Fibroblast of gingiva (primary cell): Measurements from ENCODE around the gene NLRP3.
"Not testable (repeated sequence)": the region's sequence is repeated elsewhere in the genome, so short reads cannot be mapped to it uniquely, and the experiment has no call there.

Experiments used
- DNase-seq: peaks from one replicate; pipeline ENCODE4 v3.0.0-alpha.2; 2011; ENCODE audit warnings: low read depth

NLRP3 gene

DNA sequence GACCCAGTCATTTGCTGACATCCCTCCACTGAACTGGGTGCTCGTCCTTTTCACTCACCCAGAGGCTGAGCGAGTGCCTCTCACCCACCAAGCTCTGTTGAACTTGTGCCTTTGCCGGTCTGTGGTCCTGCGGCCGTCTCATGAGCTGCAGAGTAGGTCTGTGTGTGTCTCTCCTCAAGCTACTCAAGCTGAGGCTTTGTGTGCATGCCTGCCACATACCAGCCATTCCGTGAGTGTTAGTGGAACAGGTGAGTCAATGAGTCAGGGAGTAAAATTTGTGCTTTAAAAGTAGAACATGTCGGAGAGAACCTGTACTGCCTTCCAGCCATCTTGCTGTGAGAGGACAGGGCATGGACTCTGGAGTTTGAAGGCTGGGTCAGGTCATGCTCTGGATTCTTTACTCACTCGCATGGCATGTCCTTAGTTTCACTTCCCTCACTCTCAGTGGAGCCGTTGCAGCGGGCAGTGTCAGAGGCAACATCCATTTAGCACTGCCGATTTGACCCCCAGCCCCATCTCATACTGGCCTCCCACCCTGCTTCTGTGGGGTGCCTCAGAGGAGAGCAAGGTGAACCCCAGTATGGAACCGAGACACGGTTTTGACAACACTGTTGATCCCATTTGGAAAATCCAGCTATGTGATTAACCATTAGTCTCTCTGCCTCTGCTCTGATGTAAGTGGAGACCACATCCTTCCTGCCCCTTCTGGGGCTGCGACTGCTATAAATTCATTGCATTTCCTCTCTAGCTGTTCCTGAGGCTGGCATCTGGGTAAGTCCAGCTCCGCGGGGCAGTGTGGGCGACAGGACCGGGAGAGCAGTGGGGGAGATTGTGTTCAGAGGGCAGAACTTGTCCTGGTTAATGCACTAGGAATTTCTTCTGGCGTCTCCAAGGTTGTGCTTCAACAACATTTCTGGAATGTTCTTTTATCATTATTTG lies at the start of gene NLRP3:
Gene NLRP3, plus strand, starts transcription at position 751 of the 939 bp plus-strand sequence. CDS start 2,628 bp downstream, outside the sequence.
- DNase-seq: no peak

DNA sequence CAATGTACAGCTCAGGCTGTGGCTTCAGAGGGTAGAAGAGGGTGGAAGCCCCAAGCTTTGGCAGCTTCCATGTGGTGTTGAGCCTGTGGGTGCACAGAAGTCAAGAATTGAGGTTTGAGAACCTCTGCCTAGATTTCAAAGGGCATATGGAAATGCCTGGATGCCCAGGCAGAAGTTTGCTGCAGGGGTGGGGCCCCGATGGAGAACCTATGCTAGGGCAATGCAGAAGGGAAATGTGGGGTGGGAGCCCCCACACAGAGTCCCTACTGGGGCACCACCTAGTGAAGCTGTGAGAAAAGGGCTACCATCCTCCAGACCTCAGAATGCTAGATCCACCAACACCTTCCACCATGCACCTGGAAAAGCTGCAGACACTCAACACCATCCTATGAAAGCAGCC lies 49.6 kb upstream of the NLRP3 start:
- not testable (repeated sequence) for DNase-seq

DNA sequence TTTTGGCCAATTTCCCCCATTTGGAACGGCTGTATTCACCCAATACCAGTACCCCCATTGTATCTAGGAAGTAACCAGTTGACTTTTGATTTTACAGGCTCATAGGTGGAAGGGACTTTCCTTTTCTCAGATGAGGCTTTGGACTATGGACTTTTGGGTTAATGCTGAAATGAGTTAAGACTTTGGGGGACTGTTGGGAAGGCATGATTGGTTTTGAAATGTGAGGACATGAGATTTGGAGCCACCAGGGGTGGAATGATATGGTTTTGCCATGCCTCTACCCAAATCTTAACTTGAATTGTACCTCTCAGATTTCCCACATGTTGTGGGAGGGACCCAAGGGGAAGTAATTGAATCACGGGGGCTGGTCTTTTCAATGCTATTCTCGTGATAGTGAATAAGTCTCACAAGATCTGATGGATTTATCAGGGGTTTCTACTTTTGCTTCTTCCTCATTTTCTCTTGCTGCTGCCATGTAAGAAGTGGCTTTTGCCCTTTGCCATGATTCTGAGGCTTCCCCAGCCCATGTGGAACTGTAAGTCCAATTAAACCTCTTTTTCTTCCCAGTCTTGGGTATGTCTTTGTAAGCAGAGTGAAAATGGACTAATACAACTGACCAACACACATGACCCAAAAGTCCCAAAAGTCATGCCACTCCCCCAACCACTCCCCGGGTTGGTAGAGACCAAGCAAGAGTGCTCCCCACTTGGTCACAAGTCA lies 48.9 kb upstream of the NLRP3 start:
- DNase-seq: no peak

DNA sequence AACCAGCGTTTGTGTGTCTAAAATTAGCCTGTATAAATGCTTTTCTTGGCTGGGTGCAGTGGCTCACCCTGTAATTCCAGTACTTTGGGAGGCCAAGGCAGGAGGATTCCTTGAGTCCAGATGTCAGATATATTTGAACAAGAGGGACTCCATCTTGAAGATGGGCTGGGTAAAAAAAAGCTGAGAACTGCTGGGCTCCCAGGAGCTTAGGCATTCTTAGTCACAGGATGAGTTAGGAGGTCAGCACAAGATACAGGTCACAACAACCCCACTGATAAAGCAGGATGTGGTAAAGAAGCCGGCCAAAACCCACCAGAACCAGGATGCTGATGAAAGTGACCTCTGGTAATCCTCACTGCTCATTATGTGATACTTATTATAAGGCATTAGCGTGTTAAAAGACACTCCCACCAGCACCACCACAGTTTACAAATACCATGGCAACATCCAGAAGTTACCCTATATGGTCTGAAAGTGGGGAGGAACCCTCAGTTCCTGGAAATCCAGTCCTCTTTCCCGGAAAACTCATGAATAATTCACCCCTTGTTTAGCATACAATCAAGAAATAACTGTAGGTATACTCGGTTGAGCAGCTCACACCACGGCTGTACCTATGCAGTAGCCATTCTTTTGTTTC lies 48.1 kb upstream of the NLRP3 start:
- no peak for DNase-seq

DNA sequence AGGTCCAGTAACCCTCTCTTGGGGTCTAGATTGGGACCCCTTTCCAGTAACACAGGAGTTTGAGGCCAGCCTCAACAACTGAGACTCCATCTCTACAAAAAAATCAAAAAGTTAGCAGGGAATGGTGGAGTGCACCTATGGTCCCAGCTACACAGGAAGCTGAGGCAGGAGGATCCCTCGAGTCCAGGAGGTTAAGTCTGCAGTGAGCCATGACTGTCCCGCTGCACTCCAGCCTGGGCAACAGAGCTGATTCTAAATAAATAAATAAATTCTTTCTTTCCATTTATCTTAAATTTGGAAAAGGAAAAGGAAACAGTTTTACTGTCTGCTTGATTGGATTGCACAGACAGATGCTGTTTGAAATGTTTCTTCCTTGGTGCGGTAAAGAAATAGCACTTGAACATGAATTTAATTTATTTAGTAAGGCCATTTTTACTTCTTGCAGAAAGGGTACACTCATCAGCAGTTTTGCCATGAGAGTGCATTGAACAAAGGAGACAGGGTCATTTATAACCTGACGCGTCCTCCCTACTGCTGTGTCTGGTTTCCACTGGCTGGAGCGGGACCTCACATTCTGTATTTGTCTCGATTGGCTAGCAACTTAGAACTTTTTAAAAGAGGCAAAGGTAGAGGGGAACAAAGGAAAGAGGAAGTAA lies 47.4 kb upstream of the NLRP3 start:
- DNase-seq: no peak

DNA sequence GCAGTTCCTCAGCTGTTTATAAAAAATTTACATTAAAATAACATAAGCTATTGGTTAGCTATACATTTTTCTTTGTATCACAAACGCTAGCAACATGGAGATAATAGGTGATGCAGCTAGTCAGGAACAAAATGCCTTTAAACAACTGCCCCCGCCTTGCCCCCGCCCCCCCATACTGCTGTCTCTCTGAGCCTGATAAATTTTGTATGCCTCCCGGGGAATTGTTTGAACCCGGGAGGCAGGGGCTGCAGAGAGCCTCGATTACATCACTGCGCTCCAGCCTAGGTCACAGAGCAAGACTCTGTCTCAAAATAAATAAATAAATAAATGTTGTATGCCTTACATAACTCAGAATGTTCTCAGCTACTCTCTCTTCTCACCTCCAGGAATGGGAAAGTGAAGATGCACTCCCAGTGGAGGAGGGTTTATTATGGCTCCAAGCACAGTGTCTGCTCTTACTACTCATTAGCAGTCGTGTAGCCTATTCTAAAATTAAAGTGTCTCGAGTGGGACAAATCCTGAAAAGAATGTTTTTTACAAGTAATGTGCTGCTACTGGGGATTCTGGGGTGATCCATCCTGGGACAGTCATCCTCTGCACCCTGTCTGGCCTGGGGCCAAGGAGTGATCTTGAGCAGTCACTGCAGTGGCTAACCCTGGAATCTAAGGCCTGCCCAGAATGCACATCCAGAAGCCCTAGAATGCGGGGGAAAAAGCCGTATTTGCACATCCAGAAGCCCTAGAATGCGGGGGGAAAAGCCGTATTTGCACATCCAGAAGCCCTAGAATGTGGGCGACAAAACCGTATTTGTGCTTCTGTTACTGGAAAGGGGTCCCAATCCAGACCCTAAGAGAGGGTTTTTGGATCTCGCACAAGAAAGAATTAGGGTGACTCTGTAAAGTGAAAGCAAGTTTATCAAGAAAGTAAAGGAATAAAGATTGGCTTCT lies 44.9 kb upstream of the NLRP3 start:
- DNase-seq: no peak

DNA sequence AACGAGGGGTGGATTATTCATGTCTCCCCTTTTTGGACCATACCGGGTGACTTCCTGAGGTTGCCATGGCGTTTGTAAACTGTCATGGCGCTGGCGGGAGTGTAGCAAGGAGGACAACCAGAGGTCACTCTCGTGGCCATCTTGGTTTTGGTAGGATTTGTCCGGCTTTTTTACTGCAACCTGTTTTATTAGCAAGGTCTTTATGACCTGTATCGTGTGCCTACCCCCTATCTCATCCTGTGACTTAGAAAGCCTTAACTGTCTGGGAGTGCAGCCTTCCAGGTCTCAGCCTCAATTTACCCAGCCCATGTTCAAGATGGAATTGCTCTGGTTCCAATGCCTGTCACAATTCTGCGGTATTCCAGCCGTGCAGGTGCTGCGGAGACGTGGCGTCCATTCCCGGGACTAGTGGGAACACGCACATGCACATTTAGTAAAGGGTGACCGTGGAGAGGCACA lies 44.1 kb upstream of the NLRP3 start:
- no peak for DNase-seq

DNA sequence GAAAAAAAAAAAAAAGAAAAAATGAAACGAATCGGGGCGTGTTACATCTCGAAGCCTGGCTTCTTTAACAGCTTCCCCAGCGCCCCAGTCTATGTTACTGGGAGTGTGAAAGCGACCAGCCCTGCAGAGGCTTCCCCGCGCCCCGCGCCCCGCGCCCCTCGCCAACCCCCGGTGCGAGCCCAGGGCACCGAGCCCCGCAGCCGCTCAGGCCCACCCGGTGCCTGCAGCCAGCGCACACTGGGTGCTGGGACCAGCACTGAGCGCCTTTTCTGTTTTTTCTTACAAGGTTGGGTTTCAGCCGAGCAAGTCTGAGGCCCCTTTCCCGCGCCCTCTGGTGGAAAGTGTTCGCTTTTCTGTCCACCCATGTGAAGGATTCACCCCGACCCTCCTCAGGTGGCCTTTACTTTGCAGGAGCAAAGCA lies 42.2 kb upstream of the NLRP3 start:
- peak; percentile 14 for DNase-seq

DNA sequence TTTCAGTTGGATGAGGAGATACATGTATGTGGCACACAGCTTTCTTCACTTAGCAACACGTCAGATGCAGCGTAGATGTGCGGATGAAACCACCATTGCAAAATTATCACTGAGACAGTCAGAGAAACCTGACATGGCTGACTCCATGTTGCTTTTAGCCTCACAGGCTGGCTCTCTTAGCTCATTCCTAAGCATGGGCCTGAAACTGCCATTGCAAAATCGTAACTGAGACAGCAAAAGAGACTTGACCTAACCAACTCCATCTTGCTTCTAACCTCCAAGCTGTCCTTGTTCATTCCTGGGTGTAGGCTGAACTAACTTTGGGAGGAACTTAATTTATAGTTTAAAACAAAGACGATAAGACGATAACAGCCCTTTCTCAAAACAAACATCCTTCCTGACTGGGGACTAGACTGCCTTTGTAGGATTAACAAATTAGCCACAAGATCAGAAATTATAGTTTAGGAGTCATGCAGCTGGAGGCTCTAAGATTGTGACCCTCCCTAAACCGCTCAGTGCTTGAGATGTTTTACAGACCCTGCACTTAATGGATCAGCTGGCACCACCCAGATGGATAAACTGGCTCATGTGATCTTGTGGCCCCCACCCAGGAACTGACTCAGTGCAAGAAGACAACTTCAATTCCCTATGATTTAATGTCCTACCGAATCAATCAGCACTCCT lies 41.2 kb upstream of the NLRP3 start:
- not testable (repeated sequence) for DNase-seq

DNA sequence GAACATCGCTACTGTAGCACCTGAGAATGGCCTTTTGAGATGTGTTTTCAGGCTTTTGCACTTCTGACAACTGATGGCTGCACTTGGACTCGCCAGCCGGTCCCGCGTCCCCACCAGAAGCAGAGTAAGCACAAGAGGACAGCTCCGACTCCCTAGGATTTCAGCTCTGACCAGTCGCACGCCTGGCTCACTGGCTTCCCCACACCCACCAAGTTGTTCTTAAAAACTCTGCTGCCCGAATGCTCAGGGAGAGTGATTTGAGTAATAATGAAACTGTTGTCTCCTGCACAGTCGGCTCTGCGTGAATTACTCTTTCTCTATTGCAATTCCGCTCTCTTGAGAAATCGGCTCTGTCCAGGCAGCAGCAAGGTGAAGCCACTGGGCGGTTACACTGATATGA lies 40.2 kb upstream of the NLRP3 start:
- DNase-seq: no peak

DNA sequence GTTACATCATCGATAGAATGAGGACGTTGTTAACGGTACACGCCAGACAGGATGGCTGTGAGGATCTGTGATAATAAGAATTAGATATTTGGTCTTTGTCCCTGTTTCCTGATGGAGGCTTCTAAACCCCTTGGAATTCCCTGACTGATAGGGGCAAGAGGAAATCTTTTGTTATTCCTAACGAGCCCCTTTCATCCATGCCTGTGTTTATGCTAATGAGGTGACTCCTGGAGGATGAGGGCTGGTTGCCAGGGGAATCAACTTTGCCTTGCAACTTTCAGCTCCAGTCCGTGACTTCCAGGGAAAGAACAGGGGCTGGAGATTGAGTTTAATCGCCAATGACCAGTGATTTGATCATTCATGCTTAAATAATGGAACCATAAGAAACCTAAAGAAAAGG lies 39.3 kb upstream of the NLRP3 start:
- no peak for DNase-seq

DNA sequence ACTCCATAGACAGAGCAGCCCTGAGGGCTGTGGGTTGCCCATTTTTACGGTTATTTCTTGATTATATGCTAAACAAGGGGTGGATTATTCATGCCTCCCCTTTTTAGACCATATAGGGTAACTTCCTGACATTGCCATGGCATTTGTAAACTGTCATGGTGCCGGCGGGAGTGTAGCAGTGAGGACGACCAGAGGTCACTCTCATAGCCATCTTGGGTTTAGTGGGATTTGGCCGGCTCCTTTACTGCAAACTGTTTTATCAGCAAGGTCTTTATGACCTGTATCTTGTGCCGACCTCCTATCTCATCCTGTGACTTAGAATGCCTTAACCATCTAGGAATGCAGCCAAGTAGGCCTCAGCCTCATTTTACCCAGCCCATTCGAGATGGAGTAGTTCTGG lies 38.3 kb upstream of the NLRP3 start:
- DNase-seq: not testable (repeated sequence)

DNA sequence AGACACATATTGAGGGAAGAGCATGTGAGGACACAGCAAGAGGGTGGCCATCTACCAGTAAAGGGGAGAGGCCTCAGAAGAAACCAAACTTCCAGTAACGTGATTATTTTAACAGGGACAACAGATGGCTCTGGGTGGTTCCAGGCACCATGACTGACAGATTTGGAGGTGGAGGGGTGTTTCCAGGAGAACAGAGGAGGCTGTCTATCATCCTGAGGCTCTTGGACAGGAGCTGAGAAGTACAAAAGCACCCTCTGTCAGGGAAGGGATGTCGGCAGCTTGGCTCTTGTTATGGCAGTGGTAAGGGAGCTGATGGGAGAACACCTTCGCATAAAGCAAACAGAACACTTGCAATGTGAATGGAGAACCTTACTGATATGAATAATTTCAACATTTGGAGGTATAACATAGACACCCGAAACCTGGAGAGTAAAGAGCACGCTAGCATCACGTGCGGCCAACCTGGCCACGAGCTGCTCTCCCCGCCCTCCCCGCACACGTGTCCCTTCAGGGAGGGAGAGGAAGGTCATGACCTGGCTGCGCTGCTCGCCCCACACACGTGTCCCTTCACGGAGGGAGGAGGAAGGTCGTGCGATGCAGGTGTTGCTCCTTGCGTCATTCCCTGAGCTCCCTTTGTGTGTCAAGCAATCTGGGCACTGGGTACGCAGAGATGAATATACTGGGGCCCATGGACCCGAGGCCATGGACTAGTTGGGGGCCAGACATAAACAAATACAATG lies 37.5 kb upstream of the NLRP3 start:
- no peak for DNase-seq

DNA sequence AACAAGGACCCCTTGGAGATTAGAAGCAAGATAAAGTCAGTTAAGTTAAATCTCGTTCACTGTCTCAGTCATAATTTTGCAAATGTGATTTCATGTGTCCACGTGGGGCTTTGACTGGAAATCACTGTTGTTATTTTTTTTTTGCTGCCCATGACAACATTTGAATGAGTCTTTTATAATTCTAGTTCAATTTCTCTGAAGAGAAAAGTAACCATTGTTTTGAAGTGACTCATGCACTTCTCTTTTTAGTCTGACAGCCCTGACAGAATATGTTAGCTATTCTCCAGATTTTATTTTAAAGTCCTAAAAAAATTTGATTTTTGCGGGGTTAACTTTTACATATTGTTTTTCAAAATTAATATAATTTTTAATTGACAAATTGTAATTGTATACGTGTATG lies 30.7 kb upstream of the NLRP3 start:
- no peak for DNase-seq

DNA sequence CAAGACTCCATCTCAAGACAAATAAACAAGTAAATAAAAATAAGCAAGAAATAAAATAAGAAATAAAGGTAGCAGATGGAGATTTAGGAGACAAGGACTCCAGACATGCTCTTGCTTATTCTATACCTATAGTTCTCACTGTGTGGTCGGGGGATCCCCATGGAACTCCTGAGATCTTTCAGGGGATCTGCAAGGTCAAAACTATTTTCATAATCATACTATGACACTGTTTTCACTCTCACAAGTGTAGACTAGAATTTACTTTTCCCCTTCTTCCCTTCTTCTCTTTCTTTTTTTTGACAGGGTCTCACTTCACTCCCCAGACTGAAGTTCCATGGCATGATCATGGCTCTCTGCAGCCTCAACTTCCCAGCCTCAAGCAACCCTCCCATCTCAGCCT lies 29.8 kb upstream of the NLRP3 start:
- no peak for DNase-seq

DNA sequence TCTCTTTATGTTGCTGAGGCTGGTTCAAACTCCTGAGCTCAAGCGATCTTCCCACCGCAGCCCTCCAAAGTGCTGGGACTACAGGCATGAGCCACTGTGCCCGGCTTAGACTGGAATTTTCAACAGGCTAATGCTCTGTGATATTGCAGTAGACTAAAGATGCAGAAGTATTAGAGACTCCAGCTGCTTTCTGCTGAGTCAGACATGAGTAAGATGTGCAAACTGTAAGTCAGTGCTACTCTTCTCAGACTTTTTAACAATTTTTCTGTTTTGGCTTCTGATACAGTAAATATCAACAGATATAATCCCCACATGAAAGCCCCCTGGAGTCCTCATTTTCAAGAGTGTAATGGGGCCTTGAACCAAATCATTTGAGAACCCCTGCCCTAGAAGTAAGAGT lies 29.3 kb upstream of the NLRP3 start:
- peak; percentile 6 for DNase-seq

DNA sequence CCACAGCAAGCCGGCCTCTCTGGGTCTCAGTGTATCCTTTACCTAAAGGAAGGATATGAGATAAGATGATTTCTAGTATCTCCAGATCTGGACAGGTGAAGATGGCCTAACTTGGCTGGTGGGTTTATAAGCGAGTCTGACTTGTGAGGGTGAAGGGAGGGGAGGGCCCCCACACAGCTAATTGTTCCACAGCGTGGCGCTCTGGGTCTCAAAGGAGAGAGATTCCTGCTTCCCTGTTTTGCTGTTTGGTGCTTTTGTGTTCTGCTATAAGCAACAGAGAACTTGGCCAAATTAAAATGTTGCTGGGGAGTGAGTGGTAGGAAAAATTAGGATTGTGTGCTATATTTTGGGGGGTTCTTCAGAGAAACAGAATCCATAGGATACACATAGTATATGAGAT lies 28.9 kb upstream of the NLRP3 start:
- no peak for DNase-seq

DNA sequence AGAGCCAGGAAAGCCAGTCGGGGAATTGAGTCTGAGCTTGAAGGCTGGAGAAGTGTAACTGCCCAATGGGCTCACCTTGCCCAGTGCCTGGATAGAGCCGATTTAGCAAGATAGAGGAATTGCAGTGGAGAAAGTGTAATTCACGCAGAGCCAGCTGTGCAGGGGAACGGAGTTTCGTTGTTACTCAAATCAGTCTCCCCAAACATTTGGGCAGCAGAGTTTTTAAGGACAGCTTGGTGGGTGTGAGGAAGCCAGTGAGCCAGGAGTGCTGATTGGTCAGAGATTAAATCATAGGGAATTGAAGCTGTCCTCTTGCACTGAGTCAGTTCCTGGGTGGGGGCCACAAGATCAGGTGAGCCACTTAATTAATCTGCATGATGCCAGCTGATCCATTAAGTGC lies 28.4 kb upstream of the NLRP3 start:
- DNase-seq: no peak

DNA sequence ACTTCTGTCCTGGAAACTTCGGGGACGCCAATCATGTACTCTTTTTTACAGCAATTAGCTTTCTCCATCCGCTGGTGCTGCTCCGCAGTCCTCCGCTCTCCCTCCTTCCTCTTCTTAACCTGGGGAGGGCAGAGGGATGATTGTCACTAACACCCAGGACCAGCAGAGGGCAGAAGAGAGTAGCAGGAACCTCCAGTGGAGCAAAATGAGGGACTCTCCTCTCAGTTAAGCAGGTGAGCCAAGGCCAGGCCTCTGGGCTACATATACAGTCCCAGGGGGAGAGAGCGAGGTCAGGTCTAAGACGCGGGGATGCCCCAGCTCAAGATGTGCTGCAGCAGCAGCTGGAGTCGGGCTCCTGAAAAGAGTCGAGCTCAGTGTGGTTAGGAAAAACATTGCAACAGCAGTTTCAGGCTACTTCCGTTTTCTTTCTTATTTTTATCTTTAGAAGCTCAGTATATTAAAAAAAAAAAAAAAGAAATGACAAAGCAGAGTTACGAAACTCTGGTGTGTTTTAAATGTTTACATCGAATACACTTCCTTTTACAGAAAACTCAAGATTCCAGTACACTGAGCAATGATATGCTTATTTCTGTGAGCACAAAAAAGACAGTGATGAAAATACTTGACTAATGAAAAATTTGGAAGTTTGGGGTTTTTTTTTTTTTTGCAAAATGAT lies 25.7 kb upstream of the NLRP3 start:
- peak; percentile 53 for DNase-seq
